ENCODE results near the gene ADGRV1.

GRCh38 chr5:91144491-91145332 is 586.1 kb downstream of the ADGRV1 start:
- TF ChIP-seq GATA3 (IDR thresholded peaks at IDR 0.05; ENCODE audit: low read depth, low read length) (no peak), GATA2 (IDR thresholded peaks at IDR 0.05; ENCODE audit: low read depth, low read length) (no peak)
